Posterior vena cava (tissue), 2 donors: ENCODE data around the gene PANK3. TPM values are rescaled to one million over a fixed set of nuclear protein-coding genes. Genes with fewer than 3 reads are reported as not detected.

ENCODE experiments used
- DNase-seq: peaks from one replicate; pipeline ENCODE4 v3.0.0-alpha.2; 2020; ENCODE audit warnings: low spot score
- intact Hi-C, 2 donors: fragments of 100-400 bp; cut with DNase I; formaldehyde crosslinking; loops; one replicate each; pipeline versions ENCODE4 v1.14.1 to v1.14.2; 2022 to 2023
- long read RNA-seq, 2 donors: library from polyadenylated mRNA; unstranded; transcript quantifications; one replicate each; pipeline ENCODE4 v2.0.0, GENCODE V29; 2020 to 2021
- total RNA-seq, 2 donors: library from RNA; stranded (reverse); fragmentation: NEBNext Ultra II Directional; extraction: Animal tissue kit (Norgen Biotek cat#: 25700); gene quantifications; one replicate each; pipeline ENCODE4 v1.2.1, GENCODE V29; 2021
- donor health status: DM: yes; HTN: yes; CAD: no.
- donor health status: DM: yes; HTN: yes; CAD: no.

The PANK3 gene
- total RNA-seq = 10 to 100 TPM; 41.6 to 51.6 TPM
- long read RNA-seq, donor 1, full-length matches to known transcripts = 2 of 6 reads
- long read RNA-seq, donor 1, partial matches to known transcripts = 0 of 6 reads
- long read RNA-seq, donor 1, other reads (novel, unspliced or antisense) = 4 of 6 reads
- long read RNA-seq, donor 2, full-length matches to known transcripts = 2 of 3 reads
- long read RNA-seq, donor 2, partial matches to known transcripts = 0 of 3 reads
- long read RNA-seq, donor 2, other reads (novel, unspliced or antisense) = 1 of 3 reads

DNA sequence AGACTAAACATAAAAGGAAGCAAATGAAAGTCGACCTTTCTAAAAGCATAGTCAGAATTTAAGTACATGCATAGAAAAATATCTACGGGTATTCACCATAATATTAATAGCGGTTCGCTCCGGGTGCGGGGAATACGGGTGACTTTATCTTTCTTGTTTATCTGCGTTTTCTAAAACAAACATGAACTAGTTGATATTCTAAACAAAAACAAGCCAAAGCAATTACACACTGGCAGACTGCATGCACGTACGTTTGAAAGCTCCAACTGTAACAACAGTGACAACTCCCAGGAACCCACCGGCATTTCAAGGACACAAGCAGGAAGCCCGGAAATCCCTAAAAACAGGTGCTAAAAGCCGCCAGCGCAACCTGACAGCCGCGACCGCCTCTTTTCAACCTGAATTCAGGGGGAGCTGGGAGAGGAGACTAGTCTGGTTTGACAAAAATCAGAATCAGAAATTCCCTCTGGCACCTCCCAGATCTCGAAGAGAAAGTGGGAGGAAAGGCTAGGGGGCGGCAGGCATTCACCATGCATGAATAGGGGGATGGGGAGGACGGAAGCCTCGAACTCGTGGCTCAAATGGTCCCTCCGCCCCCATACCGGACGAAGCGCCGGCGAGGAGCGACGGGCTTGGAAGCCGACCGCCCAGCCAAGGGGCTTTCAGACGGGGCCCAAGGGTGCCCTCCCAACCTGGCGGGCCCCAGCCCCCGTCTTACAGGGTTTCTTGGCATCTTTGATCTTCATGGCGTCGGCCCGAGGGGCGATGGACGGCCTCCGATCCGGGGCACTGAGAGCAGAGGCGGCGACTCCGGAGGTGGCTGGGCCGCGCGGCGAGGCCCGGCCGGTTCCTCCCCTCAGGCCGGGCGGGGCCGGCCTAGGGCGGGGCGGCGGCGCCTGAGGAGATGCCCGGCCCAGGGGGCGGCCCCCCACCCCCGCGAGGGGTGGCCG lies at the start of gene PANK3:
Gene PANK3, minus strand, starts transcription at position 831 of the 950 bp plus-strand sequence. Its CDS starts 85 bp downstream, at position 746.
- peak; percentile 95 for DNase-seq
- intact Hi-C loops = no loop called here

DNA sequence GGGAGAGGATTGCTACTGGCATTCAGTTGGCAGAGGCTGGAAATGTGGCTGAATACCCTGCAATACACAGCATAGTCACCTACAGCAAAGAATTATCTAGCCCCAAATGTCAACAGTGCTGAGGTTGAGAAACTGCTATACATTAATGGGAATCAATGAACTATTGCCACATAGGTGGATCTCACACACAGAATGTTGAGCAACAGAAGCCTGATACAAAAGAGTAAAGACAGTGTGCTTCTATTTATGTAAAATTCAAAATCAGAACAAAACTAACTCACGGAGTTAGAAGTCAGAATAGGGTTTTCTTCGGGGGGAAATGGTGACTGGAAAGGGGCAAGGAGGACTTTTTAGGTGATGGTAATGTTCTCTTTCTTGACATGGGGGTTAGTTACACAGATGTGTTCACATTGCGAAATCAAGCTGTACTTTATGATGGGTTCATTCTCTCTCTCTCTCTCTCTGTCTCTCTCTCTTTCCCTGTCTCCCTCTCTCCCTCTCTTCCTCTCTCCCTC lies 45.7 kb upstream of the PANK3 start:
- no peak for DNase-seq
- intact Hi-C loops = no loop called here

DNA sequence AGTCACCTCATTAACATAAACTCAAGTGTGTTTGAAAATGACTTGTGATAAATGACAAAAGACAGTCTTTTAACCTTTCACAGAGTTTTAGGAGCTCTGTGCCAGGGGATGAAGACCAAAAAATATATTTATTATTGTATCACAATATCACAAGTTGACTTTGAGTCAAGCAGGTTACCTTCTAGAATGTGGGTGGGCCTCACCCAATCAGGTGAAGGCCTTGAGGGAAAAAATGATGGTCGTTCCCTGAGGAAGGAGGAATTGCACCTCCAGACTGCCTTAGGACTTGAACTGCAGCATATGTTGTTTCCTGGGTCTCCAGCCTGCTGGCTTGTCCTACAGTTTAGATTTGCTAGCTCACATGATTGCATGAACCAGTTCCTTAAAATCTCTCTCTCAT lies 41.6 kb upstream of the PANK3 start:
- intact Hi-C loops = no loop called here
- no peak for DNase-seq

DNA sequence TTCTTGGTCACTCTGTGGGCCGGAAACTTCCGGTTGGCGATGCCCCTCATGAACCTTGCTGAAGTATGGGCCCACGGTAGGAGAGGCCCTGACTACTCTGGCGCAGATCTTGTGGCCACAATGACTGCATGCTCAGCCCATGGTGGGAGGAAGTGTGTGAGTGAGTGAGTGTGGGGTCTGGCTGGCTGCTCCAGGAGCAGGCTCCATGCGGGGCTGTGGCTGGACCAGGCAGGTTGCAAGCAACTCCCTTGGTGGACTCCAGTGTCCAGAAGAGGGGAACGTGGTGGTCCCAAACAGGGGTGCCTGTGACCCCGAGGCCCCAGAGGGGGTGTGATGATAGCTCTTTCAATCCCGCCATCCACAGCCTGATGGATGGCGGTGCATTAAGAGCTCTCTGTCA lies 35.5 kb upstream of the PANK3 start:
- DNase-seq = no peak
- intact Hi-C loops = no loop called here

DNA sequence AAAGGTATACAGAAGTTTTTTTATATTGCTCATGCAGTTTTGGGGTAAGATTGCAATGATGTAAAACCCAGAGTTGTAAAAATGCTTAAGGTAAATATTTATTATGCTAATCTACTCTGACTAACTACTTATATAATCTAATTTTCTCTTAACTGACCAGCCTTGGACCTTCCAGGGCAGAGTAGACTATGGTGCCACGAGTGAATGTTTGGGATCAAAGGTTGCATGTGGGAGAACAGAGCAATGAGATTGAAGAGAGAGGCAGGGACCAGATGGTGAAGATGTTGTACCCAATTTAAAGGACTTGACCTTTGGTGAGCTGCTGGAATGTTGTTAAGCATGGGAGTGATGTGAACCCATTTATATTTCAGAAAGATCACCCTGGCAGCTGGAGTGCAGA lies 34.8 kb upstream of the PANK3 start:
- intact Hi-C loops = no loop called here
- DNase-seq = no peak

DNA sequence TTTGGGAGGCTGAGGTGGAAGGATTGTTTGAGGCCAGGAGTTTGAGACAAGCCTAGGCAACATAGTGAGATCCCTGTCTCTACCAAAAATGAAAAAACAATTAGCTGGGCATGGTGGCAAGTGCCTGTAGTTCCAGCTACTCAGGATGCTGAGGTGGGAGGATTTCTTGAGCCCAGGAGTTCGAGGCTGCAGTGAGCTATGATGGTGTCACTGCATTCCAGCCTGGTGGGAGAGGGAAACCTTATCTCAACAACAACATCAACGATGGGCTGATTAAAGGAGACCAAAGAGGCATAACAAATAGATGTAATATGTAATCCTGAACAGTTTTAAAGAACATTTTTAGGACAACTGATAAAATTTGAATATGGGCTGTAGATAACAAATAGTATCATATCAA lies 34.2 kb upstream of the PANK3 start:
- intact Hi-C loops = no loop called here
- no peak for DNase-seq

DNA sequence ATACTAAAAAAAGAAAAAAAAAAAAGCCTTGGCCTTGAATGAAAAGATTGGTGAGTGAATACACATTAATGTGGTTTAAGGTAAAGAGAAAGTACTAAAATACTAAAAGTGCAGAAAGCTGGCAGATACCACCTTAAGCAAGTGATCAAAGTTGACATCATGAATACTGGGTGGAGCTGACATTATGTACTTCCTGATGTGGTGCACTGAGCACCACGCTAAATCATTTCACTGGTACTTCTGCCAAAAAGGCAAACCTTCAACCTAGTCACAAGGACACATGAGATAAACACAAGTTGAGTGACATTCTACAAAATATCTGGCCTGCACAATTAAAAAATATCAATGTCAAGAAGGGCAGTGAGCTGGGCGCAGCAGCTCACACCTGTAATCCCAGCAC lies 33.8 kb upstream of the PANK3 start:
- DNase-seq = no peak
- intact Hi-C loops = no loop called here

DNA sequence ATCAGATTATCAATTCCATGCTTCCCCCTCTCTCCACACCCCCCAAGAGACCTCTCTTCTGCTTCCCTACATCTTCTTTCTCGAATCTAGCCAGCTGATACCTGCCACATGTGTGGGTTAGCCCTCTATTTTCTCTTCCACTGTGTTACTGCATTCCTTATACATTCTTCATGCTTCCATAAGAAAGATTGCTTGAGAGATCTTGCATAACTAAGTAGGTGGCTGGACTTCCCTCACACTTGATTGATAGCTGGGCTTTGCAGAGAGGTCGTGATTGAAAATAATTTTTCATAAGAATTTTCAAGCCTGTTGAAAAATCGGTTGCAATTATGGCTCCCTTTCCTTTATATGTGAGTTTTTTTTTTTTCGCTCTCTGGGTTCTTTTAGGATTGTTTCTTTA lies 33.0 kb upstream of the PANK3 start:
- no peak for DNase-seq
- intact Hi-C loops = no loop called here

DNA sequence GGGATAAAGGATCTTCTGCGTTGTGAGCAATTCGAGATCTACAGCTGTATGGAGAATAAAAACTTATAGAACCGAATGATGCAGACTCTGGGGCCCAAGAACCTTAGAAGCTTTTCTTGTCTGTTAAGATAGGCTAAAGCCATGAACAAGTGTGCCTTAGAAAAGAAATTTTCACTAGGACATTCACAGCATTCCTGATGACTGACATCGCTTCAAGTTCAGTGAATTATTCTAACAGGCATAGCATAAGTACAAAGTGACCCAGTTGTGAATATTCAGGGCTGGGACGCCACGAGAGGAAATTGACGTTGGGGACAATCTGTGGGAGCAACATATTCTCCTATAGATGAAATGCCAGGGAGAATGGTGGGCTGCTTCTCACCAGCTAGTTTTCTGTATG lies 32.0 kb upstream of the PANK3 start:
- no peak for DNase-seq
- intact Hi-C loops = no loop called here

DNA sequence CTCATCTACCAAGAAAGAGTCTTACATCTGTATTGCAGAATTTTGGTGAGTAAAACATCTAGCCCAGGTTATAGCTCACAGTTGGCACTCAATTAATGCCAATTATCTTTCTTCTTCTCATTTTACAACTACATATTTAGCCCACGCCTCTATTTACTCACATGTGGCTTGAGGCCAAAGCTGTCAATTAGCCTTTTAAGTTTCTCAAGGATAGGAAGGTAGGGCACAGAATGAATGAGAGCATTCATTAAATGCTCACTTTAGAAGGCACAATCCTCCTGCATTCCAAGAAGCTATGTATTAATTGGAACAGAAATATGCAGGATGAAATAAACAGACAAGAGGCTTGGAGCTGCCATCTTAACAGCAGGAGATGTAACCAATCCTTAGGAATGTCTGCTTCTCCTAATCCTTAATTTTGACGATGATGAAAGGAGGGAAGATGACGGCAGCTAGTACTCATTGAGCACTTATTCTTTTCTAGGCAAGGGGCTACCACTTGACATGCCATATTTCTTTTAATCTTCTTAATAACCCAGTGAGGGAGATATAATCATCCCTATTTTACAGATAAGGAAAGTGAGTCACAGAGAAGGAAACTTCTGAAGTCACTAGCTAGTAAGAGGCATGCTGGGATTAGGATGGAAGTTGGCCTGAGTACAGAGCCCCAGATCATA lies 30.8 kb upstream of the PANK3 start:
- DNase-seq = no peak
- intact Hi-C loops = no loop called here

DNA sequence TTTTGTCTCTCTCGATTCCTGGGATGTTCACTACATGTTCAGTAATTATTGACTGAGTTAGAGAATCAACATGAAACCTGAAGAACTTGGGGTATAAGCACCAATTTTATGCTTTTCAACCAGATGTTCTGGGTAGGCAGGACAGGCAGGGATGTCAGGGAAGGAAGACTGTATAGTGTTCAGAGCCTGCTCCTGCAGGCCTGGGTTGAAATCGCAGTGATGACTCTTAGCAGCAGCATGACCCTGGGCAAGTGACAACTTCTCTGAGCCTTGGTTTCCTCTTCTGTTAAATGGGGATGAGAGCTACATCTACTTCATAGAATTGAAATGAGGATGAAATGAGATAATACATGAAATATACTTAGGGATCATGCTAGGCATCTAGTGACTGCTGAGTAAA lies 29.7 kb upstream of the PANK3 start:
- intact Hi-C loops = no loop called here
- no peak for DNase-seq

DNA sequence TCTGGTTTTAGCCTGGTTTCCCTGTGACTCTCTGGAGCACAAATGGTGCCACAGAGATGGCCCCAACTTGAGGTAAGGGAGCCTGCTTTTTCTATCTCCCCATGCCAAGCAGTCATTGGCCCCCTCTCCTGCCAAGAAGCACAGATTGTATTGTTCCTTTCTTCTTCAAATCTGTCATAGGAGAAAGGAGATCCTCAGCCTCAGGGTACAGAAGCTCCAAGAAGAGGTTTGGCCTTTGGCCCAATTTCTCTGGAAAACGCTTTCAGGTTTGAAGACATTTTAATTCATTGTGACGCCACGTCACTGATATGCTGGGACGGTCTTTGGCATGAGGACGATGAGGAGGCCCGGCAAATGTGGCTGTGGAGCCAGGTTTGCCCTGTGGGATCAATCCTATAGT lies 29.2 kb upstream of the PANK3 start:
- intact Hi-C loops = no loop called here
- DNase-seq = no peak

DNA sequence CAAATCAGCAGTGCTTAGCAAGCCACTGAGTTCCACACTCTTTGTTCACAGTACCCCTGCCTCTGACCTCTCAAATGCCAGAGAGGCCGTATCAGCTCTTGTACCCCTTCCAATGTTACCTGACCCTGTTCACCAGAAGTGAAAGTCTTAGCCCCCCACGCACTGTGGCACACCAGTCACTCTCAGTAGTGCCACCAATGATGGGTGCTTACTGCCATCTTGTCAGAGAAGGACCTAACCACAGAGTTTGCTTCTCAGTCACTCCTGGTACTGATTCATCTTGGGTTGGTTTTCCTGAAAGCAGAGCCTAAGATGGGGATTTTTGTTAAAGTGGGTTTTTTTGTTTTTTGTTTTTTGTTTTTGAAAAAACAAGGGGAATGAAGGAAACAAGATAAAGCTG lies 28.8 kb upstream of the PANK3 start:
- no peak for DNase-seq
- intact Hi-C loops = no loop called here

DNA sequence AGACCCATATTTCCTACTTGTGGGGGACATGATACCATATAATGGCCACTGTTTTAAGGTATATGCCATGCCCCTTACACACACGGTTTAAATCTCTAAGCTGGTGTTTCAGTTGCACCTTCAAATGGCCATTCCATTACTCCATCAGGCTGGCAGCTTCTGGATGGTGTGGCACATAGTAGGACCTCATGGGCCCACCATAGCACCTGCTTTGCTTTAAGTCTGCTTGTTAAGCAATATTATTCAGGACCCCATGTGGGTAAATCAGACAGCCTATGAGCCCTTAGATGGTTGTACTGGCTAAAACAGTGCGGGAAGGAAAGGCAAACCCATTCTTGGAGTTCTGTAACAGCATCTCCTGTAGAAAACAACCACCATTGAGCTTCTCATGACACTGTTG lies 27.4 kb upstream of the PANK3 start:
- DNase-seq = no peak
- intact Hi-C loops = no loop called here

DNA sequence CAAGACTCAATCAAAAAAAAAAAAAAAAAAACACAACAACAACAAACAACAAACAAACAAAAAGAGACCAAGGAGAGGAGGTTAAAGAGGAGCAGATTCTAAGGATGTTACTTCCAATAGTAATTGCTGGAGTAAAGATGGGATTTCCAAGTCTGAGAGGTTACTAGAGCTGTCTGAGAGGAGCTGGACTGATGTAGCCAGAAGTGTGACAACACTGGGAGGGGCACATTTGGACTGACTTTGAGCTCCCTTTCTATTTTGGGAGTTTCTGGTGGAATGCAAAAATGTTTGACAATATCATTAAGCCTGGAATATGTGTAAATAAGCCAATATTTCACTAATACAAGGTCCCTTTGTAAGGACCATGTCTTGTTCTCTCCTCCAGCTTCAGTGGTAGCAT lies 25.3 kb upstream of the PANK3 start:
- intact Hi-C loops = no loop called here
- DNase-seq = no peak

DNA sequence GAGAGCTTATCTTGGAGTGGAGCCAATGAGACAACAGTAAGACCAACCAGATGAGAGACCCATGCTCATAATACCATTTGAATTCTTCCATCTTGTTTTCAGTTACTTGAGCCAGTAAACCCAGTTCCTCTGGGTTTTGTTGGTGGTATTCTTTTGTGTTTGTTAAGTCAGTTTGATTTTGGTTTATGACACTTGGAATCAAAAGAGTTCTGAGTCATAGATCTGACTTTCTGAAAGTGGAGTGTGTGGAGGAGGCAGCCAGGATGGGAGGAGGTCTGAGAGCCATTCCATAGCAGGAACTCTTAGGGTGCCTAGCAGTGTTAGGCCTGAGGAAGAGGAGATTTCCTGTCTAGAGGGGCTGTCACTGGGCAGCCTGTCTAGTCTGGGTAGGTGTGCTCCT lies 24.6 kb upstream of the PANK3 start:
- no peak for DNase-seq
- intact Hi-C loops = loop anchor here in 1 of 2 donors (2.0 kb wide), 1 partner anchor 17 kb away; no protein-coding TSS in a partner anchor

DNA sequence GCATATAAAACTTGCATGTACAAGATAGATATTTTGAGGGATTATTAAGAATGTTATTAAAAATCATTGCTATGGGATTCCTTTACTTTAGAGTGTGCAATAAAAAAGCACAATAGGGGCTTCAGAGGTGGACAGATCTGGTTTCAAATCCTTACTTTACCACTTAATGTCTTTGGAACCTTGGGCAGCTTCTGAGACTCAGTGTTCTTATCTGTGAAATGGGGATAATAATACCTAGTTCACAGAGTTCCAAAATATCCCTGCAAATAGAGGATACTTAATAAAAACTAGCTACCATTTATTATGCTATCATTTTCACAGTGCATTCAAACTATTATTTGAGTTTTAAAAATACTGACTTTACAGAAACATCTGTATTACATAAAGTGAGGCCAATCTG lies 23.3 kb upstream of the PANK3 start:
- no peak for DNase-seq
- intact Hi-C loops = loop anchor here in 1 of 2 donors (2.0 kb wide), 1 partner anchor 16 kb away; no protein-coding TSS in a partner anchor

DNA sequence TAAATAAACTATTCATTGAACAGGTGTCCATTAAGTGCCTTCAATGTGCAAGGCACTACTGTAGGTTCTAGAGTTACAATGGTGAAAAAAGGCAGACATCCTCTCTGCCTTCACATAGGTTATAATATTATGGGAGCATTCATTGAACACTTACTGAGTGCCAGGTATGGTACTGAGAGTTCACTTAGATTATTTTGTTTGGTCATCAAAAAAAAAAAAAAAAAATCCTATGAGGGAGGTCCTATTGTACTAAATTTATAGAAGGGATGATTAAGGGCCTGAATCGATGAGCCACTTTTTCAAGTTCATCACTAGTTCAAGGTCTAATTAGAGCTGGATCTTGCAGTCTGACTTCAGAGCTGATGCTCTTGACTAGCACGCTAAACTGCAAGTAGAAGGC lies 22.8 kb upstream of the PANK3 start:
- no peak for DNase-seq
- intact Hi-C loops = loop anchor here in 1 of 2 donors (2.0 kb wide), 1 partner anchor 15 kb away; no protein-coding TSS in a partner anchor

DNA sequence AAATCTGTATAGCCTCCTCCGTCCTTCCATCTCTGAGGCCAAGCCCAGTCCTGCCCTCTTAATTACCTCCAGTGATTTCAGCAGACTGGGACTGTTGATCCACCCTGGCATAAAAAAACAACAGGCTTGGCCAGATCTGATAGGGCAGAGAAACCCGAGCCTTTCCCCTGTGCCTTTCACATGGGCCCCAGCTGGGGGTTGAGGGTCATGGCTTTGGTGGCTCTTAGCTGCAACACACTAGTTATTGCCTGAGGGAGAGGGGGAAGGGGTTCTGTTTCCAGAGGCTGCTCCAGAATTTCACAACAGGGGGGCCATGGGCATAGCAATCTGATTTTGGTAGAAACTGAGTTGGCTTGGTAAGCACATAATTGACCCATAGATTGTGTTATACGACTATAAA lies 21.2 kb upstream of the PANK3 start:
- no peak for DNase-seq
- intact Hi-C loops = no loop called here

DNA sequence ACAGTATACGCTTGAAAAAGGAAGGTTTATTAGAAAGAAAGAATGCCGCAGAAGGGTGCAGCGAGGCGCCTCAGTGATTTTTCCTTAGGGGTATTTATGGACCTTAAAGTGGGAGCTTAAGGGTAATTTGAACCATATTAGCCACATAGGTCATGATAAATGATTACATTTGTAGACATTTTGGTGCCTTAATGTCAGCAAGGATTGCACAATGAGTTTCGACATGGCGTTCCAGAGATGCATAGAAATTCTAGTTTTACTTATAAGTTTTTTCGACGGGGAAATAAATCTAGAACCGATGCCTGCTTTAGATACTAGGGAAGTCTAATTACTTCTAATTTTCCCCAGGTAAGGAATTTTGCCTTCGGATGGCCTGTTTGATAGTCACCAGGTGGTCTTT lies 20.7 kb upstream of the PANK3 start:
- intact Hi-C loops = no loop called here
- DNase-seq = no peak
